Measurements from ENCODE around the gene RGS10. TPM values are rescaled to one million over a fixed set of nuclear protein-coding genes. Genes with fewer than 3 reads are reported as not detected.

RGS10 gene
- total RNA-seq, 5 donors from 2014 or later (not counting 1 experiment from before 2014, with no cell fraction given), result 77.1 to 163 (median 155) TPM

DNA sequence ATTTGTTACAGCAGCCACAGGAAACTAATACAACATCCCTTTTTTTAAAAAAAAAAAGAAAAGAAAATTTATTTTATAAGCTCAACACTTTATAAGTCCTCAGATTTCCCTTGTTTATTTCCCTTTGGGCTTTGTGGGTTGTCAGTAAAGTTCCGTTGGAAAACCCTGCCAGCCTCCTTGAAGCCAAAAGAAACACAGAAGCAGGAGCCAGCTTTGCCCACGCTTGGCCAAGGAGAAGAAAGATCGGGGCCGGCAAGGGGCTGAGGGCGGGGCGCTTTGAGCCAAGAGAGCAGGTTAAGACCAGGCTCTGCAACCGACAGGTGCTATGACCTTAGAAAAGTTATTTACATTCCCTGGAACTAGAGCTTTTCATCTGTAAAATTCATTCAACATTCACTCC, 72.7 kb downstream of the RGS10 start:
- peaks cover 6 to 19% (median 9%) of the 10 kb centered on the region in 3 donors for H3K4me1 Mint-ChIP-seq
- H3K27me3 Mint-ChIP-seq, result no peaks in the 10 kb centered on the region
- no peak overlapping the region for H3K27ac Mint-ChIP-seq
- CTCF ChIA-PET, result no interaction called here
- peaks cover 0 to 16% of the 10 kb centered on the region in 2 experiments for H3K4me1 ChIP-seq (ENCODE audit: control insufficient read depth in 1 of 2, extremely low read depth in 1 of 2, insufficient read depth in 2 of 2, low read length in 2 of 2)
- H3K4me3 Mint-ChIP-seq, result no peak overlapping the region
- H3K9me3 ChIP-seq, result no peaks in the 10 kb centered on the region
- no peak overlapping the region for H3K4me3 ChIP-seq (ENCODE audit: control insufficient read depth in 1 of 2, extremely low read depth in 1 of 2, low read length in 1 of 2)
- no peak overlapping the region for H3K27ac ChIP-seq (ENCODE audit: low read length)
- DNase-seq (no peak), ATAC-seq (replicated peaks in 1 of 4) (no peak)
- POLR2A ChIA-PET, result interaction anchor here in 1 of 2 donors (0.5 kb wide), 1 partner anchor 281 kb away, joined by 4 read pairs; no protein-coding TSS in a partner anchor
- no peaks in the 10 kb centered on the region for H3K36me3 Mint-ChIP-seq
- peaks cover 0 to 4% of the 10 kb centered on the region in 2 experiments for H3K27me3 ChIP-seq (replicated peaks in 1 of 2; ENCODE audit: control insufficient read depth in 2 of 2, extremely low read depth in 1 of 2, insufficient read depth in 2 of 2, low read length in 1 of 2)
- peaks cover 0 to 4% (median 0%) of the 10 kb centered on the region in 3 donors for H3K9me3 Mint-ChIP-seq
- H3K36me3 ChIP-seq (ENCODE audit: control insufficient read depth in 2 of 2, extremely low read depth in 1 of 2, insufficient read depth in 1 of 2, low read length in 1 of 2), result no peaks in the 10 kb centered on the region
- WGBS (ENCODE audit: insufficient coverage), result 80% methylated on average over 4 of the region's 7 CpGs

- ChIA-PET POLR2A (no interaction called here), CTCF (no interaction called here)
- WGBS (ENCODE audit: insufficient coverage), result 93% methylated on average over 8 of the region's 8 CpGs
- Mint-ChIP-seq H3K27me3 (no peaks in the 10 kb centered on the region), H3K27ac (no peak overlapping the region), H3K36me3 (no peaks in the 10 kb centered on the region), H3K9me3 (peaks cover 0 to 4% (median 0%) of the 10 kb centered on the region in 3 donors), H3K4me1 (peaks cover 6 to 19% (median 9%) of the 10 kb centered on the region in 3 donors), H3K4me3 (no peak overlapping the region)
- no peak overlapping the region for H3K27ac ChIP-seq (ENCODE audit: low read length)
- peaks cover 0 to 4% of the 10 kb centered on the region in 2 experiments for H3K27me3 ChIP-seq (replicated peaks in 1 of 2; ENCODE audit: control insufficient read depth in 2 of 2, extremely low read depth in 1 of 2, insufficient read depth in 2 of 2, low read length in 1 of 2)
- ATAC-seq (replicated peaks in 1 of 4), result no peak
- H3K9me3 ChIP-seq, result no peaks in the 10 kb centered on the region
- no peaks in the 10 kb centered on the region for H3K36me3 ChIP-seq (ENCODE audit: control insufficient read depth in 2 of 2, extremely low read depth in 1 of 2, insufficient read depth in 1 of 2, low read length in 1 of 2)
- DNase-seq, result no peak
- peaks cover 0 to 16% of the 10 kb centered on the region in 2 experiments for H3K4me1 ChIP-seq (ENCODE audit: control insufficient read depth in 1 of 2, extremely low read depth in 1 of 2, insufficient read depth in 2 of 2, low read length in 2 of 2)
- H3K4me3 ChIP-seq (ENCODE audit: control insufficient read depth in 1 of 2, extremely low read depth in 1 of 2, low read length in 1 of 2), result no peak overlapping the region
Measured at GRCh38 chr10:119469325-119469707, 73.2 kb downstream of the RGS10 start.

DNA sequence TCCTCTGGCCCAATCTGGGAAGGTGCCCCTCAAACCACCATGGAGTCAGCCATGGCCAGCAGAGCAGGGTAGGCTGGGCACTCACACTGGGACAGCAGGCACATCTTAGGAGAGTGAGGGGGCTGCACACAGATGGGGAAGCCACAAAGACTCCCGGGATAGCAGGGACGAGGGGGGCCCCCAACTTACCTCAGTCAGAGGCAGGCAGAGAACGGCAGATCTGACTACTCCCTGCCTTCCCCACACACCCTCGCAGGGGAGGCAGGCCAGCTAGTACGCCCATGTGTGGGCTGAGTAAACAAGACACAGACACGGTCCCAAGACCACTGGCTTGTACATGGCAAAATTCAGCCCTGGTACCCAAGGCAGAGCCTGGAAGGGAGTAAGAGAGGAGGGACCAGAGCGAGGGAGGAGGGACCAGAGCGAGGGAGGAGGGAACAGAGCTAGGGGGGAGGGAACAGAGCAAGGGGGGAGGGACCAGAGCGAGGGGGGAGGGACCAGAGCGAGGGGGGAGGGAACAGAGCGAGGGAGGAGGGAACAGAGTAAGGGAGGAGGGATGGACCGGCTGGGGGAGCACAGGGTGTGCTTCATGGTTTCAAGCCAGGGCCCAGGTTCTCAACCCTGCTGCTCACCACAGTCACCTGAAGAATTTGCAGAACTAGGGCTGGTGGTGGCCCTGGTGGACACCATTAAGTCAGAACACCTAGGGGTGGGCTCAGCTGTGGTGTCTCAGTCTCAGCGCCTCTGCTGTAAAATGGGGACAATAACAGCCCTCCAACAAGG, 73.8 kb downstream of the RGS10 start:
- Histone ChIP-seq H3K27ac (ENCODE audit: low read length) (no peak overlapping the region), H3K4me3 (ENCODE audit: control insufficient read depth in 1 of 2, extremely low read depth in 1 of 2, low read length in 1 of 2) (no peak overlapping the region), H3K27me3 (replicated peaks in 1 of 2; ENCODE audit: control insufficient read depth in 2 of 2, extremely low read depth in 1 of 2, insufficient read depth in 2 of 2, low read length in 1 of 2) (peaks cover 0 to 4% of the 10 kb centered on the region in 2 experiments), H3K36me3 (ENCODE audit: control insufficient read depth in 2 of 2, extremely low read depth in 1 of 2, insufficient read depth in 1 of 2, low read length in 1 of 2) (no peaks in the 10 kb centered on the region), H3K4me1 (ENCODE audit: control insufficient read depth in 1 of 2, extremely low read depth in 1 of 2, insufficient read depth in 2 of 2, low read length in 2 of 2) (peaks cover 0 to 16% of the 10 kb centered on the region in 2 experiments), H3K9me3 (no peaks in the 10 kb centered on the region)
- H3K9me3 Mint-ChIP-seq, result no peaks in the 10 kb centered on the region
- ATAC-seq (replicated peaks in 1 of 4) (no peak), DNase-seq (no peak)
- CTCF ChIA-PET, result interaction anchor here in 1 of 2 donors (0.6 kb wide), 1 partner anchor 54 kb away, joined by 3 read pairs; no protein-coding TSS in a partner anchor
- no peak overlapping the region for H3K4me3 Mint-ChIP-seq
- H3K4me1 Mint-ChIP-seq, result peaks cover 6 to 19% (median 9%) of the 10 kb centered on the region in 3 donors
- no peaks in the 10 kb centered on the region for H3K27me3 Mint-ChIP-seq
- POLR2A ChIA-PET, result no interaction called here
- no peaks in the 10 kb centered on the region for H3K36me3 Mint-ChIP-seq
- H3K27ac Mint-ChIP-seq, result no peak overlapping the region
- 82% methylated on average over 6 of the region's 13 CpGs for WGBS (ENCODE audit: insufficient coverage)

DNA sequence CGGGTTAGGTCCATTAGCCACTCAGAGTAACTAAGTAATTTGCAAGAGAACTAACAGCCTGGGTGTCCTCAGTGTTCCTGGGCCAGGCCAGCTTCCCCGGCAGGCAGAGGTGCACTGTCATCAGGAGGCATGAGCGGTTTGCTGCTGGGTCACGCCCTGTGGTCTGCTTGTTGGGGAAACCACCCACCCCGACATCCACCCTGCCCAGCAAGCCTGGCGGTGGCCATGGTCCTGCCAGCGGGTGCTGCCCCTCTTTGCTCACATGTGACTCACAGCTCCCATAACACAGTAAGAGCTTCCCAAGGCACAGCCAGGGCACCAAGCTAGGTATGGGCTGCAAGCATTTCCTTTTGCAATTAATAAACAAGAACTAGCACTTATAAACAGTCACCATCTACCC, 75.9 kb downstream of the RGS10 start:
- no peak overlapping the region for H3K27ac Mint-ChIP-seq
- H3K36me3 Mint-ChIP-seq, result peaks cover 3% of the 10 kb centered on the region
- Histone ChIP-seq H3K27ac (ENCODE audit: low read length) (no peak overlapping the region), H3K36me3 (ENCODE audit: control insufficient read depth in 2 of 2, extremely low read depth in 1 of 2, insufficient read depth in 1 of 2, low read length in 1 of 2) (no peaks in the 10 kb centered on the region), H3K9me3 (no peaks in the 10 kb centered on the region), H3K4me3 (ENCODE audit: control insufficient read depth in 1 of 2, extremely low read depth in 1 of 2, low read length in 1 of 2) (no peak overlapping the region), H3K27me3 (replicated peaks in 1 of 2; ENCODE audit: control insufficient read depth in 2 of 2, extremely low read depth in 1 of 2, insufficient read depth in 2 of 2, low read length in 1 of 2) (peaks cover 0 to 4% of the 10 kb centered on the region in 2 experiments), H3K4me1 (ENCODE audit: control insufficient read depth in 1 of 2, extremely low read depth in 1 of 2, insufficient read depth in 2 of 2, low read length in 2 of 2) (peaks cover 0 to 16% of the 10 kb centered on the region in 2 experiments)
- POLR2A ChIA-PET, result no interaction called here
- DNase-seq (peak in 14 of 35 experiments; percentile 8 to 57 (median 22)), ATAC-seq (replicated peaks in 1 of 4) (peak; percentile 43 to 87 (median 66))
- CTCF ChIA-PET, result no interaction called here
- peaks cover 3 to 10% (median 7%) of the 10 kb centered on the region in 3 donors for H3K9me3 Mint-ChIP-seq
- 27% methylated on average over 7 of the region's 7 CpGs for WGBS (ENCODE audit: insufficient coverage)
- H3K27me3 Mint-ChIP-seq, result peaks cover 0 to 3% of the 10 kb centered on the region in 2 donors
- peaks cover 6 to 19% (median 9%) of the 10 kb centered on the region in 3 donors for H3K4me1 Mint-ChIP-seq
- H3K4me3 Mint-ChIP-seq, result no peak overlapping the region

GRCh38 chr10:119466076-119466475, 76.4 kb downstream of the RGS10 start:
- Mint-ChIP-seq H3K27me3 (peaks cover 0 to 3% of the 10 kb centered on the region in 2 donors), H3K36me3 (peaks cover 3% of the 10 kb centered on the region), H3K9me3 (peaks cover 3 to 10% (median 7%) of the 10 kb centered on the region in 3 donors), H3K27ac (no peak overlapping the region), H3K4me1 (peaks cover 6 to 19% (median 9%) of the 10 kb centered on the region in 3 donors), H3K4me3 (no peak overlapping the region)
- H3K27me3 ChIP-seq (replicated peaks in 1 of 2; ENCODE audit: control insufficient read depth in 2 of 2, extremely low read depth in 1 of 2, insufficient read depth in 2 of 2, low read length in 1 of 2), result peaks cover 0 to 6% of the 10 kb centered on the region in 2 experiments
- ATAC-seq (replicated peaks in 1 of 4) (no peak), DNase-seq (no peak)
- H3K4me1 ChIP-seq (ENCODE audit: control insufficient read depth in 1 of 2, extremely low read depth in 1 of 2, insufficient read depth in 2 of 2, low read length in 2 of 2), result peaks cover 0 to 16% of the 10 kb centered on the region in 2 experiments
- ChIA-PET CTCF (no interaction called here), POLR2A (no interaction called here)
- H3K27ac ChIP-seq (ENCODE audit: low read length), result no peak overlapping the region
- whole genome bisulfite sequencing (ENCODE audit: insufficient coverage), result 49% methylated on average over 6 of the region's 10 CpGs
- H3K9me3 ChIP-seq, result no peaks in the 10 kb centered on the region
- no peak overlapping the region for H3K4me3 ChIP-seq (ENCODE audit: control insufficient read depth in 1 of 2, extremely low read depth in 1 of 2, low read length in 1 of 2)
- H3K36me3 ChIP-seq (ENCODE audit: control insufficient read depth in 2 of 2, extremely low read depth in 1 of 2, insufficient read depth in 1 of 2, low read length in 1 of 2), result no peaks in the 10 kb centered on the region

DNA sequence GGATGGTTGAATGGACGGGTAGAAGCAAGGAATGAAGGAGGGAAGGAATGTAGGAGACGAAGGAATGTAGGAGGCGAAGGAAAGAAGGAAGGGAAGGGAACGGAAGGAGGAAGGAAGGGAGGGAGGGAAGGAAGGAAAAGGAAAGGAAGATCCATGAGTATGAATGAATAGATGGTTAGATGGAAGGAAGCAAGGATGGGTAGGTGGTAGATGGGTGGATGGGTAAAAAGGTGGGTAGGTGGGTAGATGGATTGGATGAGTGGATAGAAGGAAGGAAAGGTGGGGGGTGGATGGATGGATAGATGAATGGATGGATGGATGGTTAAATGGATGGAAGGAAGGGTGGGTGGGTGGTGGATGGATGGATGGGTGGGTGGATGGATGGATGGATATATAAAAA, 77.4 kb downstream of the RGS10 start:
- WGBS (ENCODE audit: insufficient coverage), result 90% methylated on average over 4 of the region's 4 CpGs
- H3K36me3 Mint-ChIP-seq, result peaks cover 3% of the 10 kb centered on the region
- Histone ChIP-seq H3K27me3 (replicated peaks in 1 of 2; ENCODE audit: control insufficient read depth in 2 of 2, extremely low read depth in 1 of 2, insufficient read depth in 2 of 2, low read length in 1 of 2) (peaks cover 0 to 12% of the 10 kb centered on the region in 2 experiments), H3K9me3 (no peaks in the 10 kb centered on the region), H3K27ac (ENCODE audit: low read length) (no peak overlapping the region), H3K36me3 (ENCODE audit: control insufficient read depth in 2 of 2, extremely low read depth in 1 of 2, insufficient read depth in 1 of 2, low read length in 1 of 2) (no peaks in the 10 kb centered on the region), H3K4me1 (ENCODE audit: control insufficient read depth in 1 of 2, extremely low read depth in 1 of 2, insufficient read depth in 2 of 2, low read length in 2 of 2) (peaks cover 0 to 16% of the 10 kb centered on the region in 2 experiments), H3K4me3 (ENCODE audit: control insufficient read depth in 1 of 2, extremely low read depth in 1 of 2, low read length in 1 of 2) (no peak overlapping the region)
- POLR2A ChIA-PET, result no interaction called here
- H3K27ac Mint-ChIP-seq, result no peak overlapping the region
- peaks cover 6 to 21% (median 9%) of the 10 kb centered on the region in 3 donors for H3K4me1 Mint-ChIP-seq
- DNase-seq, result no peak
- peaks cover 0 to 3% of the 10 kb centered on the region in 2 donors for H3K27me3 Mint-ChIP-seq
- H3K9me3 Mint-ChIP-seq, result peaks cover 3 to 10% (median 7%) of the 10 kb centered on the region in 3 donors
- H3K4me3 Mint-ChIP-seq, result no peak overlapping the region
- ATAC-seq (replicated peaks in 1 of 4), result no peak
- CTCF ChIA-PET, result no interaction called here

Data from T-cell (primary cell).